Activated T-helper 2 cell treated with anti-CD3 and anti-CD28 coated beads, Interferon-gamma antibody, Interleukin-2, Interleukin-4, amounts not matched to agents 10 μg/mL and 5 μg/mL and 100 μg/mL, durations not matched to agents 14 hours and 24 hours and 36 hours (primary cell): ENCODE measurements around the gene TMEM209. TPM values are rescaled to one million over a fixed set of nuclear protein-coding genes. Genes with fewer than 3 reads are reported as not detected.
"Not testable (repeated sequence)": the region's sequence is repeated elsewhere in the genome, so short reads cannot be mapped to it uniquely, and the experiment has no call there.

ENCODE experiments used
- DNase-seq: peaks from one replicate; pipeline ENCODE4 v3.0.0; 2021; ENCODE audit warnings: low spot score
- H3K27ac Mint-ChIP-seq: one replicate; pipeline ENCODE4 v1.8.0; 2021; ENCODE audit warnings: mixed read lengths
- H3K27me3 Mint-ChIP-seq: one replicate; pipeline ENCODE4 v1.8.0; 2021; ENCODE audit warnings: low read depth, mixed read lengths
- H3K36me3 Mint-ChIP-seq: one replicate; pipeline ENCODE4 v1.8.0; 2021; ENCODE audit warnings: low read depth, mixed read lengths
- H3K4me1 Mint-ChIP-seq: one replicate; pipeline ENCODE4 v1.8.0; 2021; ENCODE audit warnings: low read depth, mixed read lengths
- H3K4me3 Mint-ChIP-seq: one replicate; pipeline ENCODE4 v1.8.0; 2021; ENCODE audit warnings: low read depth, mild to moderate bottlenecking, moderate library complexity, mixed read lengths
- H3K9me3 Mint-ChIP-seq: one replicate; pipeline ENCODE4 v1.8.0; 2021; ENCODE audit warnings: mixed read lengths
- intact Hi-C: fragments of 100-400 bp; cut with micrococcal nuclease; formaldehyde crosslinking; loops from one replicate; pipeline ENCODE4 v1.15.1; 2023
- total RNA-seq: library from RNA; stranded (reverse); gene quantifications from 2 replicates; pipeline ENCODE4 v1.2.3, GENCODE V29; 2022

The TMEM209 gene
- total RNA-seq, 1 donor from 2014 or later = 41.6 TPM

GRCh38 chr7:130210181-130210935 is 5.2 kb upstream of the TMEM209 start:
- Mint-ChIP-seq H3K27me3 (peaks cover 9% of the 10 kb centered on the region), H3K27ac (no peak overlapping the region), H3K36me3 (no peaks in the 10 kb centered on the region), H3K9me3 (no peaks in the 10 kb centered on the region), H3K4me3 (no peak overlapping the region), H3K4me1 (peaks cover 3% of the 10 kb centered on the region)
- no peak for DNase-seq
- intact Hi-C loops = no loop called here

- no peaks in the 10 kb centered on the region for H3K9me3 Mint-ChIP-seq
- no peak overlapping the region for H3K4me3 Mint-ChIP-seq
- H3K4me1 Mint-ChIP-seq = peaks cover 5% of the 10 kb centered on the region
- intact Hi-C loops = no loop called here
- H3K36me3 Mint-ChIP-seq = peaks cover 12% of the 10 kb centered on the region
- DNase-seq = no peak
- H3K27me3 Mint-ChIP-seq = peaks cover 4% of the 10 kb centered on the region
- no peak overlapping the region for H3K27ac Mint-ChIP-seq
These were observed 3.3 kb upstream of the TMEM209 start for GRCh38 chr7:130208516-130208915.

- no peak within 1 kb of the TSS for H3K27ac Mint-ChIP-seq
- peaks cover 11% of the 10 kb centered on the region for H3K4me1 Mint-ChIP-seq
- H3K27me3 Mint-ChIP-seq = peaks cover 4% of the 10 kb centered on the region
- intact Hi-C loops = no loop called here
- peaks cover 18% of the 10 kb centered on the region for H3K36me3 Mint-ChIP-seq
- no peak within 1 kb of the TSS for H3K4me3 Mint-ChIP-seq
- H3K9me3 Mint-ChIP-seq = no peaks in the 10 kb centered on the region
- no peak for DNase-seq
These were observed 2.4 kb upstream of the TMEM209 start, which contains the start of gene SSMEM1 for GRCh38 chr7:130207642-130208041. Gene SSMEM1 (plus strand): TSS chr7:130207860. CDS start chr7:130207911, 51 bp downstream.

- H3K9me3 Mint-ChIP-seq = no peaks in the 10 kb centered on the region
- H3K27me3 Mint-ChIP-seq = peaks cover 2% of the 10 kb centered on the region
- intact Hi-C loops = no loop called here
- H3K36me3 Mint-ChIP-seq = peaks cover 24% of the 10 kb centered on the region
- no peak for DNase-seq
- H3K27ac Mint-ChIP-seq = no peak overlapping the region
- H3K4me3 Mint-ChIP-seq = no peak overlapping the region
- peaks cover 14% of the 10 kb centered on the region for H3K4me1 Mint-ChIP-seq
These were observed 1.8 kb upstream of the TMEM209 start for GRCh38 chr7:130207033-130207432.

- Mint-ChIP-seq H3K36me3 (peaks cover 60% of the 10 kb centered on the region), H3K4me3 (no peak overlapping the region), H3K4me1 (peaks cover 21% of the 10 kb centered on the region), H3K27me3 (no peaks in the 10 kb centered on the region), H3K27ac (no peak overlapping the region), H3K9me3 (no peaks in the 10 kb centered on the region)
- intact Hi-C loops = no loop called here
- DNase-seq = no peak
These were observed 3.4 kb downstream of the TMEM209 start for GRCh38 chr7:130201796-130202195.

- intact Hi-C loops = no loop called here
- peaks cover 8% of the 10 kb centered on the region for H3K4me1 Mint-ChIP-seq
- no peaks in the 10 kb centered on the region for H3K9me3 Mint-ChIP-seq
- DNase-seq = no peak
- no peak overlapping the region for H3K27ac Mint-ChIP-seq
- no peak overlapping the region for H3K4me3 Mint-ChIP-seq
- H3K36me3 Mint-ChIP-seq = peaks cover 63% of the 10 kb centered on the region
- H3K27me3 Mint-ChIP-seq = no peaks in the 10 kb centered on the region
These were observed 8.1 kb downstream of the TMEM209 start for GRCh38 chr7:130197094-130197493.

- Mint-ChIP-seq H3K4me1 (peaks cover 5% of the 10 kb centered on the region), H3K27me3 (no peaks in the 10 kb centered on the region), H3K9me3 (no peaks in the 10 kb centered on the region), H3K4me3 (no peak overlapping the region), H3K27ac (no peak overlapping the region), H3K36me3 (peaks cover 65% of the 10 kb centered on the region)
- DNase-seq = no peak
- intact Hi-C loops = no loop called here
These were observed 8.7 kb downstream of the TMEM209 start for GRCh38 chr7:130196476-130196875.

- Mint-ChIP-seq H3K36me3 (peaks cover 65% of the 10 kb centered on the region), H3K9me3 (no peaks in the 10 kb centered on the region), H3K4me3 (no peak overlapping the region), H3K27ac (no peak overlapping the region), H3K27me3 (no peaks in the 10 kb centered on the region), H3K4me1 (peaks cover 4% of the 10 kb centered on the region)
- no peak for DNase-seq
- intact Hi-C loops = no loop called here
These were observed 9.8 kb downstream of the TMEM209 start for GRCh38 chr7:130195396-130195795.

- intact Hi-C loops = no loop called here
- DNase-seq = no peak
- peaks cover 2% of the 10 kb centered on the region for H3K4me1 Mint-ChIP-seq
- H3K27ac Mint-ChIP-seq = no peak overlapping the region
- H3K36me3 Mint-ChIP-seq = peaks cover 64% of the 10 kb centered on the region
- H3K9me3 Mint-ChIP-seq = no peaks in the 10 kb centered on the region
- no peak overlapping the region for H3K4me3 Mint-ChIP-seq
- no peaks in the 10 kb centered on the region for H3K27me3 Mint-ChIP-seq
These were observed 13.4 kb downstream of the TMEM209 start for GRCh38 chr7:130191791-130192190.

- intact Hi-C loops = no loop called here
- no peak overlapping the region for H3K4me3 Mint-ChIP-seq
- H3K9me3 Mint-ChIP-seq = no peaks in the 10 kb centered on the region
- H3K4me1 Mint-ChIP-seq = peaks cover 4% of the 10 kb centered on the region
- no peak for DNase-seq
- H3K27me3 Mint-ChIP-seq = no peaks in the 10 kb centered on the region
- no peak overlapping the region for H3K27ac Mint-ChIP-seq
- peaks cover 55% of the 10 kb centered on the region for H3K36me3 Mint-ChIP-seq
These were observed 15.9 kb downstream of the TMEM209 start for GRCh38 chr7:130189343-130189742.

- Mint-ChIP-seq H3K4me3 (no peak overlapping the region), H3K4me1 (peaks cover 14% of the 10 kb centered on the region), H3K27me3 (no peaks in the 10 kb centered on the region), H3K27ac (no peak overlapping the region), H3K36me3 (peaks cover 61% of the 10 kb centered on the region), H3K9me3 (no peaks in the 10 kb centered on the region)
- no peak for DNase-seq
- intact Hi-C loops = no loop called here
These were observed 17.8 kb downstream of the TMEM209 start for GRCh38 chr7:130187360-130187759.

- not testable (repeated sequence) for DNase-seq, H3K27ac Mint-ChIP-seq, H3K9me3 Mint-ChIP-seq, H3K4me3 Mint-ChIP-seq, H3K27me3 Mint-ChIP-seq
- Mint-ChIP-seq H3K36me3 (peaks cover 61% of the 10 kb centered on the region), H3K4me1 (peaks cover 23% of the 10 kb centered on the region)
- intact Hi-C loops = loop anchor here (5.0 kb wide), 1 partner anchor 112 kb away; the partner anchor contains the start of gene KLHDC10
These were observed 20.9 kb downstream of the TMEM209 start for GRCh38 chr7:130184349-130184748.

GRCh38 chr7:130182990-130183389 is 22.2 kb downstream of the TMEM209 start:
- intact Hi-C loops = loop anchor here (5.0 kb wide), 1 partner anchor 111 kb away; the partner anchor contains the start of gene KLHDC10
- Mint-ChIP-seq H3K9me3 (no peaks in the 10 kb centered on the region), H3K27ac (peak overlapping the region; percentile 55), H3K36me3 (peaks cover 65% of the 10 kb centered on the region), H3K4me3 (no peak overlapping the region), H3K4me1 (peaks cover 22% of the 10 kb centered on the region), H3K27me3 (no peaks in the 10 kb centered on the region)
- DNase-seq = no peak
